AG09319 (cell line): ENCODE results near the gene STEAP1B.

Experiments used
- DNase-seq: peaks from one replicate; pipeline ENCODE4 v3.0.0-alpha.2; 2010; ENCODE audit warnings: low read depth; ENCODE audit errors: extremely low read depth
- CTCF ChIP-seq: IDR thresholded peaks from 2 replicates; pipeline ENCODE4 v1.5.1; 2011; ENCODE audit warnings: low read depth, mild to moderate bottlenecking, inconsistent platforms, low read length, moderate library complexity

Gene STEAP1B

GRCh38 chr7:22445140-22445743 lies 54.7 kb downstream of the STEAP1B start:
- DNase-seq: no peak
- TF ChIP-seq CTCF: no peak

DNA sequence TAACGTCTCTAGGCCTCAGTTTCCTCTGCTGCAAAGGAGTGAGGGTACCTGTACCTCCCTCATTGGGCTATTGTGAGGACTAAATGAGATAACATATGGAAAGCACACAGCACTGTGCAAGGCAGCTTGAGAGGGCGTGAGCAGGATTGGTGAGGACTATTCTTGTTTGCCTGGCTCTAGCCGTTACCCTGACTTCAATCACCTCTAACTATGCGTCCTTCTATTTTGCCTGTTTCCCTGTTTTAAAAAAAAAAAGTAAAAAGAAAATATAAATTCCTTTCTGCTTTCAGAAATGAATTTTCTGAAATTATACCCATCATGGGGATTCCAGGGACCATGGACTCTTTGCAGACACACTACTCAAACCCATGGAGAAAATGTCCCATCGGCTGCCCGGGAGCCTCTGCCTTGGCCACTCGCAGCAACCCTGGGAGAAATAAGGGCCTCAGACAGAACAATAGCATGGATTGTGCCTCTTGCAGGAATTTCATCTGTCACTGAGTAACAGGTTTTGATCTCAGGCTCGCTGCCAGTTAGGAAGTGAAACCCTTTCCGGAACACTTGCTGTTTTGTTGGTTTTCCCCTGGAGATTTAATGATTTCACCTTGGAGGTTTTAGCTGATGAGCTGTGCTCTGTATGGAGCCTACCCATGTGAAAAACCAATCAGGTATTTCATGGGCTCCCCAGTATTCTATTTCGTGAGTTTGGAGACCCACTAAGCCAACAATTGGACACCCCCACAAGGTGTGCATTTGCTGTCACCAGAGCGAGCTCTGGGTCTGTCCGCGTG lies 55.6 kb downstream of the STEAP1B start:
- DNase-seq: no peak
- TF ChIP-seq CTCF: no peak

DNA sequence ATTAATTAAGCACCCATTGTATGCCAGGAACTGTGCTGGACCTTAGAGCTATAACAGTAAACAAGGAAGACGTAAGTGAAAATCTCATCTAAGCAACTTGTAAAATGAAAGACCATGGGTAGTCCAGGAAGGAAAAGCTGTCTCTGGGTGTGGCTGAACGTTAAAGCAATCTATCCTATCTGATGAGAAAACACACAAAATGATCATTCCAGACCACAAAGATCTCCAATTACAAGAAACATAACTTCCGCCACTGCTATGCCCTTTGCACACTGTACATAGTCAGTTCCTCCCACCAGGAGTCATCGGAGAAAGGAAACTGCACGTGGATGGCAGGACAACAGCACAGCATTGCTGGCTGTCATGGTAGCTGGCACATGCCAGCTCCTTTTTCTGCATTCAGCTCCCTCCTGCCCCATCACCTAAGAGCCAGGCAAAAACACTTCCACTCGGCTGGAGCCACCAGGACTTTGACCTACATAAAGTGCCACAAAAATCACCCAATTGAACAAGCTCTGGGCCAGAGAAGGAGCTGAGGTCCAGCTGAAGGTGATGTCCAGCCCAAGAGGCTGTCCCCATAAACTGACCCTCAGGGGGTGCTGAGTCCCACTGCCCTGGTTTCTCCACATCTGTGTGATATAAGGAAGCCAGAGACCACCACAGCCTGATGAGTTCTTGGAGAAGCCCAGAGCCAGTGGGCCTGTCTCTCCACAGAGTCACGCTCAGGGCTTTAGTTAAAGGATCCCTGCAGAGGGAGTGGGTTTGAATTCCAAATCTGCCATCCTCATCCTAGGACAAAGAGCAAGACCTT lies 56.4 kb downstream of the STEAP1B start:
- no peak for TF ChIP-seq CTCF
- DNase-seq: no peak

- DNase-seq: no peak
- TF ChIP-seq CTCF: no peak
Measured at GRCh38 chr7:22442882-22443369, 57.1 kb downstream of the STEAP1B start.

GRCh38 chr7:22442187-22442881 lies 57.7 kb downstream of the STEAP1B start:
- TF ChIP-seq CTCF: no peak
- no peak for DNase-seq

DNA sequence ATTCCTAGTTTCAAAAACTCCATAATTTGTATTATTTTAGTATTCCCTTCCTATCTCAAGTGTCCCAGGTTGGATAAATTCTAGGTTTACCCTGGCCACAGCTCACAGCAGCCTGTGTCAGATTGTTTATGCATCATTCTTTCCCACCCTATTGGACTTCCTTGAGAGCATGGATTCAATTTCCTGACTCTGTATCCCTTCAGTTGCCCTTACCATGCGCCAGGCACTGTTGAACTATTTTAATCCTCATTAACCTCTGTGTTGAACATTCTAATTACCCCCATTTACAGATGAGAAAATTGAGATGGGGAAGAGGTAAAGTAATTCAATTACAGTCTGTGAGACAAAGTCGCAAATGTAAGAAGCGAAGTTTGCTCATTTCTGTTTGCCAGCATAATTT lies 58.8 kb downstream of the STEAP1B start:
- DNase-seq: no peak
- TF ChIP-seq CTCF: no peak
